Naive B cell (primary cell): ENCODE results near the gene METTL3. TPM values are rescaled to one million over a fixed set of nuclear protein-coding genes. Genes with fewer than 3 reads are reported as not detected.
"Not testable (repeated sequence)": the region's sequence is repeated elsewhere in the genome, so short reads cannot be mapped to it uniquely, and the experiment has no call there.

ENCODE experiments used
- ATAC-seq, 2 donors: fragments of 150-1000 bp; cut with Tn5 transposase; 2 replicates each; pipeline ENCODE4 v1.10.0; 2021; ENCODE audit warnings: low read depth in 2 of 2, mild to moderate bottlenecking in 2 of 2, moderate library complexity in 2 of 2
- DNase-seq: peaks from one replicate; pipeline ENCODE4 v3.0.0; 2022
- H3K27ac Mint-ChIP-seq, 6 donors: one replicate each; pipeline ENCODE4 v1.8.0; 2020 to 2022; ENCODE audit warnings: mild to moderate bottlenecking in 6 of 6, mixed read lengths in 6 of 6, moderate library complexity in 5 of 6, inconsistent platforms in 2 of 6
- H3K27me3 Mint-ChIP-seq, 3 donors: one replicate each; pipeline ENCODE4 v1.8.0; 2021 to 2022; ENCODE audit warnings: mixed read lengths in 3 of 3, mild to moderate bottlenecking in 1 of 3
- H3K36me3 Mint-ChIP-seq, 2 donors: one replicate each; pipeline ENCODE4 v1.8.0; 2020 to 2022; ENCODE audit warnings: mixed read lengths in 2 of 2, inconsistent platforms in 1 of 2, mild to moderate bottlenecking in 1 of 2
- H3K4me1 Mint-ChIP-seq, 3 donors: one replicate each; pipeline ENCODE4 v1.8.0; 2020 to 2022; ENCODE audit warnings: mixed read lengths in 3 of 3, inconsistent platforms in 1 of 3, mild to moderate bottlenecking in 1 of 3, moderate library complexity in 1 of 3
- H3K4me3 Mint-ChIP-seq, 8 donors: one replicate each; pipeline ENCODE4 v1.8.0; 2020 to 2022; ENCODE audit warnings: mild to moderate bottlenecking in 8 of 8, mixed read lengths in 8 of 8, moderate library complexity in 8 of 8, inconsistent platforms in 2 of 8
- H3K9me3 Mint-ChIP-seq, 7 donors: one replicate each; pipeline ENCODE4 v1.8.0; 2020 to 2022; ENCODE audit warnings: mixed read lengths in 7 of 7, mild to moderate bottlenecking in 5 of 7, inconsistent platforms in 2 of 7, moderate library complexity in 1 of 7
- polyA plus RNA-seq, 6 donors: library from polyadenylated mRNA; unstranded; fragments of 300-500 nt; fragmentation: Illumina TruSeq; gene quantifications; one replicate each; pipeline ENCODE4 v1.2.3, GENCODE V29; 2021; ENCODE audit warnings: low read depth in 6 of 6

Gene METTL3
- polyA plus RNA-seq: 10 to 100 TPM; 16.4 to 26.5 (median 24.5) TPM

- ATAC-seq (peak; percentile 99), DNase-seq (peak; percentile 90)
- Mint-ChIP-seq H3K27ac (peak within 1 kb of the TSS; percentile 95 to 99 (median 98)), H3K4me1 (peaks cover 21 to 46% (median 22%) of the 10 kb centered on the region in 3 donors), H3K36me3 (peaks cover 5 to 8% of the 10 kb centered on the region in 2 donors), H3K4me3 (peak within 1 kb of the TSS; percentile 97 to 100 (median 99)), H3K9me3 (peaks cover 0 to 3% (median 0%) of the 10 kb centered on the region in 7 donors), H3K27me3 (peaks cover 0 to 4% (median 3%) of the 10 kb centered on the region in 3 donors)
Measured at GRCh38 chr14:21510735-21511657, at the start of gene METTL3. METTL3 (minus strand) TSS chr14:21511340; CDS start chr14:21511223, 117 bp downstream.

- no peaks in the 10 kb centered on the region for H3K9me3 Mint-ChIP-seq
- H3K4me1 Mint-ChIP-seq: peaks cover 5 to 7% (median 6%) of the 10 kb centered on the region in 3 donors
- no peaks in the 10 kb centered on the region for H3K36me3 Mint-ChIP-seq
- no peak overlapping the region for H3K4me3 Mint-ChIP-seq
- no peak for ATAC-seq
- H3K27ac Mint-ChIP-seq: peak overlapping the region in 1 of 6 donors; percentile 13
- H3K27me3 Mint-ChIP-seq: peaks cover 0 to 8% (median 5%) of the 10 kb centered on the region in 3 donors
- no peak for DNase-seq
Measured at GRCh38 chr14:21558703-21559170, 47.6 kb upstream of the METTL3 start.

- H3K4me3 Mint-ChIP-seq: peak overlapping the region in 5 of 8 donors; percentile 13 to 67 (median 41)
- peak overlapping the region in 4 of 6 donors; percentile 11 to 95 (median 46) for H3K27ac Mint-ChIP-seq
- no peaks in the 10 kb centered on the region for H3K36me3 Mint-ChIP-seq
- no peaks in the 10 kb centered on the region for H3K9me3 Mint-ChIP-seq
- peak; percentile 71 for DNase-seq
- H3K4me1 Mint-ChIP-seq: peaks cover 5 to 7% (median 6%) of the 10 kb centered on the region in 3 donors
- H3K27me3 Mint-ChIP-seq: peaks cover 0 to 11% (median 9%) of the 10 kb centered on the region in 3 donors
- peak; percentile 74 for ATAC-seq
Measured at GRCh38 chr14:21557084-21557901, 46.2 kb upstream of the METTL3 start.

- peaks cover 0 to 11% (median 9%) of the 10 kb centered on the region in 3 donors for H3K27me3 Mint-ChIP-seq
- no peak overlapping the region for H3K4me3 Mint-ChIP-seq
- H3K27ac Mint-ChIP-seq: no peak overlapping the region
- no peaks in the 10 kb centered on the region for H3K36me3 Mint-ChIP-seq
- ATAC-seq: no peak
- H3K9me3 Mint-ChIP-seq: no peaks in the 10 kb centered on the region
- peaks cover 5 to 7% (median 6%) of the 10 kb centered on the region in 3 donors for H3K4me1 Mint-ChIP-seq
- no peak for DNase-seq
Measured at GRCh38 chr14:21556378-21557083, 45.4 kb upstream of the METTL3 start.

- H3K27ac Mint-ChIP-seq: no peak overlapping the region
- ATAC-seq (no peak), DNase-seq (no peak)
- H3K4me3 Mint-ChIP-seq: no peak overlapping the region
- H3K9me3 Mint-ChIP-seq: no peaks in the 10 kb centered on the region
- H3K4me1 Mint-ChIP-seq: peaks cover 5 to 7% (median 6%) of the 10 kb centered on the region in 3 donors
- no peaks in the 10 kb centered on the region for H3K36me3 Mint-ChIP-seq
- H3K27me3 Mint-ChIP-seq: peaks cover 0 to 17% (median 9%) of the 10 kb centered on the region in 3 donors
Measured at GRCh38 chr14:21553266-21553665, 42.1 kb upstream of the METTL3 start.

GRCh38 chr14:21544588-21544987 lies 33.4 kb upstream of the METTL3 start:
- not testable (repeated sequence) for H3K36me3 Mint-ChIP-seq, H3K27ac Mint-ChIP-seq, DNase-seq, H3K4me3 Mint-ChIP-seq, H3K9me3 Mint-ChIP-seq, ATAC-seq, H3K4me1 Mint-ChIP-seq
- peaks cover 14 to 25% (median 23%) of the 10 kb centered on the region in 3 donors for H3K27me3 Mint-ChIP-seq

- peaks cover 20 to 32% (median 29%) of the 10 kb centered on the region in 3 donors for H3K27me3 Mint-ChIP-seq
- no peaks in the 10 kb centered on the region for H3K36me3 Mint-ChIP-seq
- no peaks in the 10 kb centered on the region for H3K4me1 Mint-ChIP-seq
- no peak for DNase-seq
- ATAC-seq: no peak
- H3K27ac Mint-ChIP-seq: peak overlapping the region in 1 of 6 donors; percentile 11
- no peaks in the 10 kb centered on the region for H3K9me3 Mint-ChIP-seq
- H3K4me3 Mint-ChIP-seq: no peak overlapping the region
Measured at GRCh38 chr14:21543963-21544362, 32.8 kb upstream of the METTL3 start.

GRCh38 chr14:21543521-21543960 lies 32.4 kb upstream of the METTL3 start:
- Mint-ChIP-seq H3K4me1 (no peaks in the 10 kb centered on the region), H3K27ac (peak overlapping the region in 1 of 6 donors; percentile 11), H3K27me3 (peaks cover 24 to 36% (median 33%) of the 10 kb centered on the region in 3 donors), H3K36me3 (no peaks in the 10 kb centered on the region), H3K4me3 (no peak overlapping the region), H3K9me3 (no peaks in the 10 kb centered on the region)
- no peak for ATAC-seq
- no peak for DNase-seq

- Mint-ChIP-seq H3K27me3 (peaks cover 41 to 54% (median 49%) of the 10 kb centered on the region in 3 donors), H3K4me1 (peaks cover 3 to 8% (median 7%) of the 10 kb centered on the region in 3 donors), H3K4me3 (no peak overlapping the region), H3K9me3 (no peaks in the 10 kb centered on the region), H3K36me3 (peaks cover 0 to 4% of the 10 kb centered on the region in 2 donors), H3K27ac (no peak overlapping the region)
- no peak for DNase-seq
- ATAC-seq: no peak
Measured at GRCh38 chr14:21541413-21542074, 30.4 kb upstream of the METTL3 start.

- H3K4me3 Mint-ChIP-seq: peak overlapping the region in 1 of 8 donors; percentile 61
- peaks cover 57 to 74% (median 71%) of the 10 kb centered on the region in 3 donors for H3K27me3 Mint-ChIP-seq
- no peak for ATAC-seq
- no peaks in the 10 kb centered on the region for H3K9me3 Mint-ChIP-seq
- no peak for DNase-seq
- H3K36me3 Mint-ChIP-seq: peaks cover 0 to 4% of the 10 kb centered on the region in 2 donors
- H3K27ac Mint-ChIP-seq: no peak overlapping the region
- peaks cover 7 to 13% (median 8%) of the 10 kb centered on the region in 3 donors for H3K4me1 Mint-ChIP-seq
Measured at GRCh38 chr14:21539189-21539940, 28.2 kb upstream of the METTL3 start.

GRCh38 chr14:21537090-21537424 lies 25.9 kb upstream of the METTL3 start:
- Mint-ChIP-seq H3K36me3 (peaks cover 0 to 4% of the 10 kb centered on the region in 2 donors), H3K9me3 (no peaks in the 10 kb centered on the region), H3K4me3 (peak overlapping the region in 5 of 8 donors; percentile 20 to 85 (median 29)), H3K4me1 (peaks cover 7 to 13% (median 8%) of the 10 kb centered on the region in 3 donors), H3K27me3 (peaks cover 60 to 74% (median 71%) of the 10 kb centered on the region in 3 donors), H3K27ac (peak overlapping the region in 1 of 6 donors; percentile 22)
- DNase-seq (no peak), ATAC-seq (no peak)
